Stimulated activated naive CD4-positive, alpha-beta T cell (primary cell): ENCODE results near the gene COQ9.
A peak's percentile ranks its signal among the peaks of the same experiment; 100 is the strongest.
"Not testable (repeated sequence)": the region's sequence is repeated elsewhere in the genome, so short reads cannot be mapped to it uniquely, and the experiment has no call there.

Experiments
- DNase-seq, 6 experiments: peaks; one replicate each; lab custom pipeline; 2025; lab: John Stamatoyannopoulos, UW

Gene COQ9

GRCh38 chr16:57447186-57447962 is at the start of gene COQ9, which contains the start of gene CIAPIN1:
Gene COQ9, plus strand, starts transcription at chr16:57447479. Its CDS starts 27 bp downstream, at chr16:57447506.
Gene CIAPIN1, minus strand, starts transcription at chr16:57447385. Its CDS starts 6,457 bp downstream, at chr16:57440928.
- DNase-seq = peak; percentile 80 to 94 (median 88)

- not testable (repeated sequence) for DNase-seq
Measured at GRCh38 chr16:57397493-57397892, 49.8 kb upstream of the COQ9 start.

GRCh38 chr16:57401943-57402640 is 45.2 kb upstream of the COQ9 start:
- no peak for DNase-seq

GRCh38 chr16:57403965-57404817 is 43.1 kb upstream of the COQ9 start, which contains the start of gene CCL17:
Gene CCL17, plus strand, starts transcription at chr16:57404767. Its CDS starts 9,166 bp downstream, at chr16:57413933.
- no peak for DNase-seq

GRCh38 chr16:57405097-57405496 is 42.2 kb upstream of the COQ9 start:
- DNase-seq = no peak

GRCh38 chr16:57406881-57407280 is 40.4 kb upstream of the COQ9 start:
- DNase-seq = no peak

- no peak for DNase-seq
Measured at GRCh38 chr16:57407521-57408353, 39.5 kb upstream of the COQ9 start.

GRCh38 chr16:57409065-57409464 is 38.2 kb upstream of the COQ9 start:
- DNase-seq = no peak

- DNase-seq = no peak
Measured at GRCh38 chr16:57409870-57410587, 37.2 kb upstream of the COQ9 start.

- DNase-seq = no peak
Measured at GRCh38 chr16:57411362-57411976, 35.8 kb upstream of the COQ9 start.

GRCh38 chr16:57412584-57412983 is 34.7 kb upstream of the COQ9 start:
- no peak for DNase-seq

GRCh38 chr16:57413301-57413730 is 34.0 kb upstream of the COQ9 start:
- DNase-seq = no peak

- no peak for DNase-seq
Measured at GRCh38 chr16:57413733-57414132, 33.5 kb upstream of the COQ9 start.

GRCh38 chr16:57416084-57416483 is 31.2 kb upstream of the COQ9 start:
- DNase-seq = no peak

GRCh38 chr16:57419506-57419905 is 27.8 kb upstream of the COQ9 start:
- DNase-seq = no peak

- DNase-seq = no peak
Measured at GRCh38 chr16:57422026-57422944, 25.0 kb upstream of the COQ9 start.

GRCh38 chr16:57423152-57423551 is 24.1 kb upstream of the COQ9 start:
- no peak for DNase-seq

GRCh38 chr16:57424583-57424982 is 22.7 kb upstream of the COQ9 start:
- no peak for DNase-seq

GRCh38 chr16:57426356-57426755 is 20.9 kb upstream of the COQ9 start:
- no peak for DNase-seq
